RWPE2 (cell line): Measurements from ENCODE around the gene IL21.
"Not testable (repeated sequence)": the region's sequence is repeated elsewhere in the genome, so short reads cannot be mapped to it uniquely, and the experiment has no call there.

Experiments used
- ATAC-seq: fragments of 200-7000 bp; cut with Tn5 transposase; 3 replicates; pipeline ENCODE4 v1.9.1; 2021; ENCODE audit warnings: low read depth
- DNase-seq: peaks from one replicate; pipeline ENCODE4 v3.0.0-alpha.2; 2020; ENCODE audit warnings: low spot score
- H3K27ac ChIP-seq: fragments of 450-650 bp; 2 replicates; pipeline ENCODE4 v1.5.1; 2017; ENCODE audit warnings: mild to moderate bottlenecking; ENCODE audit not compliant: poor library complexity, severe bottlenecking
- H3K27me3 ChIP-seq: fragments of 250-450 bp; sonication (Bioruptor Pico); 2 replicates; pipeline ENCODE4 v1.5.1; 2021; ENCODE audit warnings: mild to moderate bottlenecking, moderate library complexity; ENCODE audit not compliant: insufficient read depth, poor library complexity, severe bottlenecking
- H3K36me3 ChIP-seq: fragments of 250-450 bp; sonication (Bioruptor Pico); 2 replicates; pipeline ENCODE4 v1.5.1; 2020; ENCODE audit warnings: low read depth, mild to moderate bottlenecking, moderate library complexity
- H3K4me1 ChIP-seq: fragments of 250-450 bp; sonication (Bioruptor Pico); 2 replicates; pipeline ENCODE4 v1.5.1; 2021; ENCODE audit warnings: mild to moderate bottlenecking, moderate library complexity; ENCODE audit not compliant: insufficient read depth, poor library complexity, severe bottlenecking
- H3K4me3 ChIP-seq: fragments of 250-450 bp; sonication (Bioruptor Pico); 2 replicates; pipeline ENCODE4 v1.5.1; 2021; ENCODE audit warnings: mild to moderate bottlenecking, moderate library complexity; ENCODE audit not compliant: severe bottlenecking
- H3K9me3 ChIP-seq: fragments of 250-450 bp; sonication (Bioruptor Pico); 2 replicates; pipeline ENCODE4 v1.5.1; 2021; ENCODE audit warnings: mild to moderate bottlenecking, moderate library complexity; ENCODE audit not compliant: severe bottlenecking
- CTCF ChIP-seq: fragments of 450-650 bp; IDR thresholded peaks from one replicate; pipeline ENCODE4 v1.5.1; 2017; ENCODE audit warnings: mild to moderate bottlenecking, moderate library complexity; ENCODE audit not compliant: poor library complexity, severe bottlenecking

IL21 gene

GRCh38 chr4:122577808-122578781 lies 42.8 kb downstream of the IL21 start:
- no peaks in the 10 kb centered on the region for H3K4me1 ChIP-seq
- no peaks in the 10 kb centered on the region for H3K9me3 ChIP-seq
- no peak overlapping the region for H3K4me3 ChIP-seq
- no peaks in the 10 kb centered on the region for H3K36me3 ChIP-seq
- peak; percentile 76 for ATAC-seq
- H3K27ac ChIP-seq = no peak overlapping the region
- no peak for DNase-seq
- peak; percentile 76 for TF ChIP-seq CTCF
- H3K27me3 ChIP-seq = no peaks in the 10 kb centered on the region

- Histone ChIP-seq H3K9me3 (no peaks in the 10 kb centered on the region), H3K27me3 (no peaks in the 10 kb centered on the region), H3K4me3 (no peak overlapping the region), H3K36me3 (no peaks in the 10 kb centered on the region), H3K27ac (no peak overlapping the region), H3K4me1 (no peaks in the 10 kb centered on the region)
- TF ChIP-seq CTCF = peak; percentile 4
- no peak for DNase-seq
- no peak for ATAC-seq
These were observed 43.7 kb downstream of the IL21 start for GRCh38 chr4:122577189-122577553.

GRCh38 chr4:122576261-122577188 lies 44.3 kb downstream of the IL21 start:
- H3K9me3 ChIP-seq = no peaks in the 10 kb centered on the region
- H3K27ac ChIP-seq = no peak overlapping the region
- no peak for DNase-seq
- no peaks in the 10 kb centered on the region for H3K36me3 ChIP-seq
- no peak overlapping the region for H3K4me3 ChIP-seq
- TF ChIP-seq CTCF = peak; percentile 68
- peak; percentile 66; the same call in 1 of the 3 replicates for ATAC-seq
- no peaks in the 10 kb centered on the region for H3K4me1 ChIP-seq
- no peaks in the 10 kb centered on the region for H3K27me3 ChIP-seq

- DNase-seq, H3K27ac ChIP-seq, H3K4me1 ChIP-seq, H3K36me3 ChIP-seq, H3K9me3 ChIP-seq, ATAC-seq, H3K27me3 ChIP-seq, H3K4me3 ChIP-seq: not testable (repeated sequence)
These were observed 46.5 kb downstream of the IL21 start for GRCh38 chr4:122574347-122574746.

- no peak for TF ChIP-seq CTCF
- Histone ChIP-seq H3K36me3 (no peaks in the 10 kb centered on the region), H3K27ac (no peak overlapping the region), H3K4me3 (no peak overlapping the region), H3K4me1 (no peaks in the 10 kb centered on the region), H3K27me3 (no peaks in the 10 kb centered on the region), H3K9me3 (no peaks in the 10 kb centered on the region)
- DNase-seq (no peak), ATAC-seq (no peak)
These were observed 58.4 kb downstream of the IL21 start for GRCh38 chr4:122562449-122562848.
